HepG2 (cell line): ENCODE data around the gene PAXX. TPM values are rescaled to one million over a fixed set of nuclear protein-coding genes. Genes with fewer than 3 reads are reported as not detected.

Source experiments
- CSRNP1 ChIP-seq: sonication (generic); formaldehyde crosslinking; IDR thresholded peaks from 2 replicates; pipeline ENCODE4 v1.8.1; 2023; ENCODE audit warnings: mild to moderate bottlenecking, missing genetic modification reagents
- ERF ChIP-seq: IDR thresholded peaks from 2 replicates; pipeline ENCODE4 v1.6.1; 2018; ENCODE audit warnings: missing biosample characterization, missing genetic modification reagents
- GATA4 ChIP-seq: sonication (generic); IDR thresholded peaks from 2 replicates; pipeline ENCODE4 v1.6.1; 2016; ENCODE audit warnings: antibody characterized with exemption, low read depth, borderline replicate concordance
- HOXA7 ChIP-seq: sonication (generic); formaldehyde crosslinking; IDR thresholded peaks from 2 replicates; pipeline ENCODE4 v1.8.1; 2022; ENCODE audit warnings: mild to moderate bottlenecking, missing genetic modification reagents, moderate library complexity
- NFE2L1 ChIP-seq: sonication (generic); formaldehyde crosslinking; IDR thresholded peaks from 2 replicates; pipeline ENCODE4 v1.4.0; 2020; ENCODE audit warnings: missing genetic modification reagents, mild to moderate bottlenecking, borderline replicate concordance
- NR2C2 ChIP-seq: sonication (generic); formaldehyde crosslinking; IDR thresholded peaks from 2 replicates; pipeline ENCODE4 v1.4.0; 2020; ENCODE audit warnings: missing genetic modification reagents, mild to moderate bottlenecking, moderate library complexity, borderline replicate concordance
- RNF2 ChIP-seq: fragments of 450-650 bp; conservative IDR thresholded peaks from 2 replicates; pipeline ENCODE4 v1.6.1; 2016; ENCODE audit warnings: low read depth
- SMAD9 ChIP-seq: sonication (generic); formaldehyde crosslinking; IDR thresholded peaks from 2 replicates; pipeline ENCODE4 v1.5.1; 2020; ENCODE audit warnings: mild to moderate bottlenecking, missing genetic modification reagents
- SRY ChIP-seq: sonication (generic); formaldehyde crosslinking; IDR thresholded peaks from 2 replicates; pipeline ENCODE4 v1.8.0; 2022; ENCODE audit warnings: mild to moderate bottlenecking, missing genetic modification reagents
- TBL1XR1 ChIP-seq: fragments of 150-350 bp; IDR thresholded peaks from 2 replicates; pipeline ENCODE4 v1.6.1; 2014; ENCODE audit warnings: borderline replicate concordance, low read length; ENCODE audit not compliant: partially characterized antibody
- TBX3 ChIP-seq: fragments of 450-650 bp; IDR thresholded peaks from 2 replicates; pipeline ENCODE4 v1.6.1; 2017; ENCODE audit warnings: antibody characterized with exemption, mild to moderate bottlenecking, inconsistent platforms, borderline replicate concordance
- THAP7 ChIP-seq: sonication (generic); formaldehyde crosslinking; IDR thresholded peaks from 2 replicates; pipeline ENCODE4 v1.8.1; 2023; ENCODE audit warnings: mild to moderate bottlenecking, missing genetic modification reagents
- THAP8 ChIP-seq: sonication (generic); formaldehyde crosslinking; IDR thresholded peaks from 2 replicates; pipeline ENCODE4 v1.5.1; 2020; ENCODE audit warnings: missing genetic modification reagents, mild to moderate bottlenecking, borderline replicate concordance
- ZBTB14 ChIP-seq: sonication (generic); formaldehyde crosslinking; IDR thresholded peaks from 2 replicates; pipeline ENCODE4 v1.4.0; 2020; ENCODE audit warnings: missing genetic modification reagents
- ZBTB34 ChIP-seq: sonication (generic); formaldehyde crosslinking; IDR thresholded peaks from 2 replicates; pipeline ENCODE4 v1.8.0; 2022; ENCODE audit warnings: mild to moderate bottlenecking, missing genetic modification reagents
- ZMAT5 ChIP-seq: sonication (generic); formaldehyde crosslinking; IDR thresholded peaks from 2 replicates; pipeline ENCODE4 v1.5.0; 2020; ENCODE audit warnings: mild to moderate bottlenecking, low read depth, missing genetic modification reagents, borderline replicate concordance
- ZNF10 ChIP-seq: sonication (generic); formaldehyde crosslinking; IDR thresholded peaks from 2 replicates; pipeline ENCODE4 v1.4.0; 2020; ENCODE audit warnings: mild to moderate bottlenecking, low read depth, missing genetic modification reagents, borderline replicate concordance
- ZNF160 ChIP-seq: sonication (generic); formaldehyde crosslinking; IDR thresholded peaks from 2 replicates; pipeline ENCODE4 v1.8.0; 2022; ENCODE audit warnings: mild to moderate bottlenecking, inconsistent platforms, missing genetic modification reagents
- ZNF530 ChIP-seq: sonication (generic); formaldehyde crosslinking; IDR thresholded peaks from 2 replicates; pipeline ENCODE4 v1.5.0; 2020; ENCODE audit warnings: low read depth, mild to moderate bottlenecking, missing genetic modification reagents
- ZNF615 ChIP-seq: sonication (generic); formaldehyde crosslinking; IDR thresholded peaks from 2 replicates; pipeline ENCODE4 v1.5.0; 2020; ENCODE audit warnings: mild to moderate bottlenecking, missing genetic modification reagents, borderline replicate concordance
- ZNF724P ChIP-seq: sonication (generic); formaldehyde crosslinking; IDR thresholded peaks from 2 replicates; pipeline ENCODE4 v1.8.0; 2022; ENCODE audit warnings: missing genetic modification reagents, borderline replicate concordance
- ZNF766 ChIP-seq: sonication (generic); formaldehyde crosslinking; IDR thresholded peaks from 2 replicates; pipeline ENCODE4 v1.5.0; 2020; ENCODE audit warnings: missing genetic modification reagents, borderline replicate concordance
- ZNF772 ChIP-seq: sonication (generic); formaldehyde crosslinking; IDR thresholded peaks from 2 replicates; pipeline ENCODE4 v1.5.0; 2020; ENCODE audit warnings: mild to moderate bottlenecking, missing genetic modification reagents
- ZNF816 ChIP-seq: sonication (generic); formaldehyde crosslinking; IDR thresholded peaks from 2 replicates; pipeline ENCODE4 v1.8.0; 2022; ENCODE audit warnings: missing genetic modification reagents, mild to moderate bottlenecking, borderline replicate concordance
- ZSCAN31 ChIP-seq: sonication (generic); formaldehyde crosslinking; IDR thresholded peaks from 2 replicates; pipeline ENCODE4 v1.5.0; 2020; ENCODE audit warnings: low read depth, mild to moderate bottlenecking, missing genetic modification reagents
- polyA plus RNA-seq, 8 experiments: library from polyadenylated mRNA; depleted of rRNA in 3 of 8; stranded (reverse) in 7 of 8; unstranded in 1 of 8; fragments of >200 nt; fragmentation: Illumina TruSeq in 4 of 8; extraction: Trizol in 4 of 8; gene quantifications; 2 replicates each; pipeline versions ENCODE4 v1.2.1 to v1.2.3, GENCODE V29; 2011 to 2016; ENCODE audit warnings: low read depth in 4 of 8, missing spikeins in 1 of 8, mixed read lengths in 1 of 8; ENCODE audit not compliant: insufficient read depth in 1 of 8
- total RNA-seq, 5 experiments: library from RNA; depleted of rRNA; stranded (reverse); fragments of >200 nt; fragmentation: Illumina TruSeq; extraction: Trizol; gene quantifications; 2 replicates each; pipeline ENCODE4 v1.2.3, GENCODE V29; 2016; ENCODE audit warnings: low read depth in 1 of 5

The PAXX gene
- total and polyA plus RNA-seq, 2 of the 13 experiments (the other 11 are each of a cell fraction or from before 2014, with no cell fraction given): 14.0 to 31.9 TPM

GRCh38 chr9:136949239-136949816 lies 42.9 kb upstream of the PAXX start (continued):
- TF ChIP-seq TBL1XR1: no peak
- TF ChIP-seq ZMAT5 (CRISPR knock-in tag): no peak
- TF ChIP-seq ZBTB34 (CRISPR knock-in tag): no peak
- 0 out of 2 replicates have a peak, but pooled peaks have one; percentile 33 for TF ChIP-seq ZNF766
- TF ChIP-seq NFE2L1 (CRISPR knock-in tag): no peak
- no peak for TF ChIP-seq ZNF530 (CRISPR knock-in tag)
- no peak for TF ChIP-seq ERF (CRISPR knock-in tag)
- no peak for TF ChIP-seq HOXA7 (CRISPR knock-in tag)
- no peak for TF ChIP-seq THAP7 (CRISPR knock-in tag)
- no peak for TF ChIP-seq THAP8 (CRISPR knock-in tag)
- no peak for TF ChIP-seq ZNF615 (CRISPR knock-in tag)
- TF ChIP-seq ZBTB14 (CRISPR knock-in tag): no peak
- TF ChIP-seq ZNF10 (CRISPR knock-in tag): no peak
- TF ChIP-seq ZNF816 (CRISPR knock-in tag): 0 out of 2 replicates have a peak, but pooled peaks have one; percentile 18
- TF ChIP-seq GATA4: no peak
- TF ChIP-seq NR2C2: peak; percentile 24; the same call in 1 of the 2 replicates
- no peak for TF ChIP-seq ZNF724P (CRISPR knock-in tag)
- no peak for TF ChIP-seq ZNF160 (CRISPR knock-in tag)
- TF ChIP-seq SRY (CRISPR knock-in tag): no peak
- TF ChIP-seq TBX3: no peak
- no peak for TF ChIP-seq CSRNP1 (CRISPR knock-in tag)
- no peak for TF ChIP-seq ZSCAN31
- no peak for TF ChIP-seq ZNF772 (CRISPR knock-in tag)
- no peak for TF ChIP-seq RNF2
- TF ChIP-seq SMAD9 (CRISPR knock-in tag): no peak
